ENCODE data around the gene PSAP.
"Not testable (repeated sequence)": the region's sequence is repeated elsewhere in the genome, so short reads cannot be mapped to it uniquely, and the experiment has no call there.

PSAP gene

DNA sequence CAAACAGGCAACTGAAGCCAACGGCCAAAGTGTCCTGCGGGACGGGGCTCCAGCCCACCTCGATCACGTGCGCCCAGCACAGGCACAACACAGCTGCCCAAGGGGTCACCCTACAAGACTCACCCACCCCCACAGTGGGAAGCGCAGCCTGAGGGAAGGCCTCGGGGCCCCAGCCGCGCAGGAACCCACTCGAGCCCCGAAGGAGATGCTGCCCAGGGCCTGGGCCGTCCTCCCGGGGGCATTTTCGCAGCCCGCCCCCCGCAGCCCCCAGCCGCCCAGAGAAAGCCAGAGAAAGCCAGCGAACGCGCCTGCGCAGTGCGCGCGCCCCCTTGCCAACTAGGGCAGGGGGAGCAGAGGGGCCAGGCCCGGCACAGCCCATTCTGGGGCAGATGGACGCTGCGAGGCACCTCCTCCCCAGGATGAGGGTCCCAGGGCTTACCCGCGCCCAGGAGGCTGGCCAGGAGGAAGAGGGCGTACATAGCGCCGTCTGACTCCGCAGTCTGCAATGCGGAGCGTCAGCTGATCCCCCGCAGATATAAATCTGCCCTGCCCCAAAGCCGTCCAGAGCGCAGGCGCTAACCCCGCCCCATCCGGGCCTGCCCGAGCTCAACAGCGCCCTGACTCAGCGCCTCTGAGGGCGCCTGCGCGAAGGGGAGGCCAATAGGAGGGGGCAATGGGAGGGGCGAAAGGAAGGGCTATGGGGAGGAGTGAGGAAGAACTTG is at the start of gene PSAP:
PSAP (minus strand) TSS at position 509 of the 722 bp plus-strand sequence; CDS start at position 479, 30 bp downstream.
- in situ Hi-C loops (cut with MboI; ENCODE audit: low pct_unique_long_range_greater_than_20kb, low sequenced_read_pairs, unreplicated experiment), result no loop called here
- TF ChIP-seq, protein P1, sequence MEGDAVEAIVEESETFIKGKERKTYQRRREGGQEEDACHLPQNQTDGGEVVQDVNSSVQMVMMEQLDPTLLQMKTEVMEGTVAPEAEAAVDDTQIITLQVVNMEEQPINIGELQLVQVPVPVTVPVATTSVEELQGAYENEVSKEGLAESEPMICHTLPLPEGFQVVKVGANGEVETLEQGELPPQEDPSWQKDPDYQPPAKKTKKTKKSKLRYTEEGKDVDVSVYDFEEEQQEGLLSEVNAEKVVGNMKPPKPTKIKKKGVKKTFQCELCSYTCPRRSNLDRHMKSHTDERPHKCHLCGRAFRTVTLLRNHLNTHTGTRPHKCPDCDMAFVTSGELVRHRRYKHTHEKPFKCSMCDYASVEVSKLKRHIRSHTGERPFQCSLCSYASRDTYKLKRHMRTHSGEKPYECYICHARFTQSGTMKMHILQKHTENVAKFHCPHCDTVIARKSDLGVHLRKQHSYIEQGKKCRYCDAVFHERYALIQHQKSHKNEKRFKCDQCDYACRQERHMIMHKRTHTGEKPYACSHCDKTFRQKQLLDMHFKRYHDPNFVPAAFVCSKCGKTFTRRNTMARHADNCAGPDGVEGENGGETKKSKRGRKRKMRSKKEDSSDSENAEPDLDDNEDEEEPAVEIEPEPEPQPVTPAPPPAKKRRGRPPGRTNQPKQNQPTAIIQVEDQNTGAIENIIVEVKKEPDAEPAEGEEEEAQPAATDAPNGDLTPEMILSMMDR (IDR thresholded peaks at IDR 0.05; ENCODE audit: extremely low read depth, insufficient read depth, missing control alignments), result peak; percentile 4
- DNase-seq (ENCODE audit: low spot score), result peak; percentile 98

DNA sequence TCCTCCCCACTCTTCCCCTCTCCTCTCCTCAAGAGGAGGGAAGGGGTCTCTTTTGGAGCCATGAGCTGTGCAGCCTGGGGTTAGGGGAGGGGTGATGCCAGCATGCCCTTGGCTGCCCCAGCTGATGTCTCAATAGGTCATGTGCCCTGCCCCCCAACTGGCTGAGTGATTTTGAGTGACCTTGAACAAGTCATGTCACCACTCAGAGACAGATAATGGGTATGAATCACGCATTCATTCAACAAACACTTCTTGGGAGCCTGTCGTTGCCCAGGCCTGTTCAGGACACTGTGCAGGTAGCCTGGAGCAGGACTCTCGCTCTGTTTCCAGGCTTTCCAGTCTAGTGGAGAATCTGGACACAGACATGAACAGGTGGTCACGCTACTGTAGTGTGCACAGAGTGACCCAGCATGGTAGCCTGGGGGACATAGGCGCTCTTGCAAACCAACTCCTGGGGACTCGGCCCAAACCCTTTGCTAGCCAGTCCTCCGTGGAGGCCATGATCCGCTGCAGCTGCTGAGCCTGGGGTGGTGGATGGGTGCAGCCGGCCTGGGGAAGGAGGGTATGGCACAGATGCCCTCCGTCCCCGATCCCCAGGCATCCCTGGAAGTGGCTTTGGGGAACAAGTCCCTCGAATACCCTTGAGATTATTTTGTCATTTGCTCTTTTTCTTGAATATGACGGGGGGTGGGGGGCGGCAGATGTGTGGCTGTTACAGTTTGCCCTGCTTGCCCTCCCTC is 49.6 kb upstream of the PSAP start:
- in situ Hi-C loops (cut with MboI; ENCODE audit: low pct_unique_long_range_greater_than_20kb, low sequenced_read_pairs, unreplicated experiment), result loop anchor here (5.0 kb wide), 1 partner anchor 147 kb away; no protein-coding TSS in a partner anchor

DNA sequence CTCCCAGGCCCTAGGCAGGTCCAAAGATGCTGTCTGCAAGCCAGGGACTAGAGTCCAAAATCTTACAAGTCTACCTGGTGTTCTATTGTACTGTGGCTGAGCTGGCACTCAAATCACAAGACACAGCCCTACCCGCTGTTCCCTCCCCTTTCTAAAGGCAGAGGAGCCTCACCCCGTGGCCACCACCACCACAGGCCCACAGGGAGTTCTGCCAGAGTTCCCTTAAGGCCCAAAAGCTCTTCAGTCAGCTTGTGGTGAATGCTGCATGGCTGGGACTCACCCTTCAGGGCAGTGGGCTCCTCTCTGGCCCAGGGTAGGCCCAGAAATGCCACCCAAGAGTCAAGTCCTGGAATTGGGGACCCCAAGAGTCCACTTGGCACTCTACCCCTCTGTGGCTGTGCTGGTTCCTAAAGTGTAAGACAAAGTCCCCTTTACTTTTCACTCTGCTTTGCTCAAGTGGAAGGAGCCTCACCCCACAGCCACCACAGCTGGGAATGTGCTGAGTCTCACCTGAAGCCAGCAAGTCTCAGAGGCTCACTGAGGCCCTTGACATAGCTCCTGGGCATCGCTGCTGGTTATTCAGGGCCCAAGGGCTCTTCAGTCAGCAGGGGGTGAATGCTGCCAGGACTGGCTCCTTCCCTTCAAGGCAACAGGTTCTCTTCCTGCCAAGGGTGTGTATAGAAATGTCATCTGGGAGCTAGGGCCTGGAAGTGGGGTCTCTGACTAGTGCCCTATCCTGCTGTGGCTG is 48.8 kb upstream of the PSAP start:
- DNase-seq (ENCODE audit: low spot score), result no peak
- in situ Hi-C loops (cut with MboI; ENCODE audit: low pct_unique_long_range_greater_than_20kb, low sequenced_read_pairs, unreplicated experiment), result loop anchor here (5.0 kb wide), 1 partner anchor 147 kb away; no protein-coding TSS in a partner anchor
- TF ChIP-seq, protein P1 (IDR thresholded peaks at IDR 0.05; ENCODE audit: extremely low read depth, insufficient read depth, missing control alignments), result no peak

More for the DNA sequence above, 49.6 kb upstream of the PSAP start:
- DNase-seq (ENCODE audit: low spot score), result no peak
- TF ChIP-seq, protein P1 (IDR thresholded peaks at IDR 0.05; ENCODE audit: extremely low read depth, insufficient read depth, missing control alignments), result no peak

DNA sequence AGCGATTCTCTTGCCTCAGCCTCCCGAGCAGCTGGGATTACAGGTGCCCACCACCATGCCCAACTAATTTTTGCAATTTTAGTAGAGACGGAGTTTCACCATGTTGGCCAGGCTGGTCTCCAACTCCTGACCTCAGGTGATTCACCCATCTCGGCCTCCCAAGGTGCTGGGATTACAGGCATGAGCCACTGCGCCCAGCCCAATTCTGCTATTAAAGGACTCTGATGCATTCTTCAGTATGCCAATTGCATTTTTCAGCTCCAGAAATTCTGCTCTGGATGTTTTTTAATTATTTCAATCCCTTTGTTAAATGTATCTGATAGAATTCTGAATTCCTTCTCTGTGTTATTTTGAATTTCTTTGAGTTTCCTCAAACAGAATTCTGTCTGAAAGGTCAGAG is 47.3 kb upstream of the PSAP start:
- DNase-seq (ENCODE audit: low spot score); in situ Hi-C loops (cut with MboI; ENCODE audit: low pct_unique_long_range_greater_than_20kb, low sequenced_read_pairs, unreplicated experiment): not testable (repeated sequence)

DNA sequence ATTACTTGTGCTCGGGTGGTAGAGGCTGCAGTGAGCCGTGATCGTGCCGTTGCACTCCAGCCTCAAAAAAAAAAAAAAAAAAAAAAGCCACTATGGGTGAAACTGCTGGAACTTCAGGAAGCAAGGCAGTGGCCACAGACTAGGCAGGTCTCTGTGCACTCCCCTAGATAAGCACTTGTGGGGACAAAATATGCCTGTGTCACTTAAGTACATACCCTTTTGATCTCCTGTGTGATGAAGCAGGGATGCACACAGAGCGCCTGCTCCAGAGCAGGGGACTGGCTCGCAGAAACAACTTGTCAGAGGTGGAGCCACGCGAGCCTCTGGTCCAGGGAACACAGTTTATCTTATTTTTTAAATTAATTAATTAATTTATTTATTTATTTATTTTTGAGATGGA is 42.9 kb upstream of the PSAP start:
- TF ChIP-seq, protein P1 (IDR thresholded peaks at IDR 0.05; ENCODE audit: extremely low read depth, insufficient read depth, missing control alignments), result no peak
- in situ Hi-C loops (cut with MboI; ENCODE audit: low pct_unique_long_range_greater_than_20kb, low sequenced_read_pairs, unreplicated experiment), result no loop called here
- no peak for DNase-seq (ENCODE audit: low spot score)

DNA sequence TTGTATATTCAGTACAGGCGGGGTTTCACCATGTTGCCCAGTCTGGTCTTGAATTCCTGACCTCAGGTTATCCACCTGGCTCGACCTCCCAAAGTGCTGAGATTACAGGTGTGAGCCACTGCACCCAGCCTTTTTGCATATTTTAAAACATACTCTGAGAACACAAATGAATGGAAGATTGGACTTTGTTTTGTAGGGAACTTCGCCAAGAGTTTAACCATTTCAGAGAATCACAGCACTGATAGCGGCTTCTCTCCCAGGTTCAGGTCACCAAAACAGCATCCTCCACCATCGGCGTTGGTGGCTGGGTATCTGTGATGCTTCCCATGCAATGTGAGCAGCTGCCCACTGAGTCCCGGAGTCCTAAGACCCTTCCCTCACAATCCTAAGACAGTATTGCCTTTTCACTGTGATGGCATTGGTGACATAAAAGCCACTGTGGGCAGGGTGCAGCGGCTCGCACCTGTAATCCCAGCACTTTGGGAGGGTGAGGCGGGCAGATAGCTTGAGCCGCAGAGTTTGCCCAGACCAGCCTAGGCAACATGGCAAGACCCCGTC is 42.3 kb upstream of the PSAP start:
- in situ Hi-C loops (cut with MboI; ENCODE audit: low pct_unique_long_range_greater_than_20kb, low sequenced_read_pairs, unreplicated experiment), result no loop called here
- DNase-seq (ENCODE audit: low spot score), result no peak
- TF ChIP-seq, protein P1 (IDR thresholded peaks at IDR 0.05; ENCODE audit: extremely low read depth, insufficient read depth, missing control alignments), result no peak

Measured in GM13977 (cell line).